NT2/D1 (cell line): ENCODE results near the gene FTL.

Experiments
- SUZ12 ChIP-seq: IDR thresholded peaks from 2 replicates; pipeline ENCODE4 v1.6.1; 2011; ENCODE audit not compliant: insufficient read length, insufficient read depth; ENCODE audit errors: extremely low read depth
- ZNF274 ChIP-seq: IDR thresholded peaks from 2 replicates; pipeline ENCODE4 v1.6.1; 2011; ENCODE audit warnings: mild to moderate bottlenecking, low read depth, low read length

DNA sequence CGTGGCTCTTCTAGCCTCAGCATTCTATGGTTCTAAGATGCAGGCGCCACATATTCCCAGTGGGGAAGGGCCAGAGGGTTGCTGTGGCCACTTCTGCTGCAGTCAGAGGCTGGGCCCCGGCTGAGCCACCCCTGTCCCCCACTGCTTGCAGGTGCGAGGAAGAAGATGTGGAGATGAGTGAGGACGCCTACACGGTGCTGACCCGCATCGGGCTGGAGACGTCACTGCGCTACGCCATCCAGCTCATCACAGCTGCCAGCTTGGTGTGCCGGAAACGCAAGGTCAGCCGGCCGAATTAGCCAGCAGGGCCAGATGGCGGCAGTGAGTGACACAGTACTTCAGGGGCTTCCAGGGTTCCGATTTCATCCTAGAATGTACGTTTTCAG, 49.8 kb downstream of the FTL start:
- TF ChIP-seq ZNF274, result no peak
- no peak for TF ChIP-seq SUZ12
